Mesendoderm (in vitro differentiated cells): ENCODE data around the gene FSD1. TPM values are rescaled to one million over a fixed set of nuclear protein-coding genes. Genes with fewer than 3 reads are reported as not detected.

Experiments used
- DNase-seq: peaks from one replicate; pipeline ENCODE4 v3.0.0; 2013
- H2AK5ac ChIP-seq: 2 replicates; pipeline ENCODE4 v1.6.1; 2013; ENCODE audit warnings: low read length, inconsistent platforms
- H2BK120ac ChIP-seq: 2 replicates; pipeline ENCODE4 v1.6.1; 2013; ENCODE audit warnings: low read depth, mild to moderate bottlenecking, low read length, moderate library complexity, mixed read lengths
- H2BK15ac ChIP-seq: replicated peaks from 2 replicates; pipeline ENCODE4 v1.6.1; 2013; ENCODE audit warnings: low read depth, mild to moderate bottlenecking, moderate library complexity
- H2BK5ac ChIP-seq: 2 replicates; pipeline ENCODE4 v1.6.1; 2013; ENCODE audit warnings: low read length, inconsistent platforms
- H3K18ac ChIP-seq: 2 replicates; pipeline ENCODE4 v1.6.1; 2013; ENCODE audit warnings: mild to moderate bottlenecking, low read length, mixed read lengths
- H3K23ac ChIP-seq: one replicate; pipeline ENCODE4 v1.6.1; 2013; ENCODE audit warnings: low read length
- H3K27ac ChIP-seq: 2 replicates; pipeline ENCODE4 v1.5.1; 2013; ENCODE audit warnings: low read depth, mild to moderate bottlenecking, inconsistent platforms, low read length, moderate library complexity
- H3K27me3 ChIP-seq: 2 replicates; pipeline ENCODE4 v1.6.1; 2013; ENCODE audit warnings: low read length, control low read depth, mild to moderate bottlenecking, inconsistent platforms; ENCODE audit not compliant: insufficient read depth, poor library complexity
- H3K36me3 ChIP-seq: 2 replicates; pipeline ENCODE4 v1.6.1; 2013; ENCODE audit warnings: low read length, inconsistent platforms; ENCODE audit not compliant: control insufficient read depth, insufficient read depth
- H3K4ac ChIP-seq: one replicate; pipeline ENCODE4 v1.6.1; 2013; ENCODE audit warnings: low read depth, mild to moderate bottlenecking, low read length, moderate library complexity
- H3K4me1 ChIP-seq: 2 replicates; pipeline ENCODE4 v1.6.1; 2013; ENCODE audit warnings: low read depth, low read length, inconsistent platforms; ENCODE audit not compliant: control insufficient read depth
- H3K4me2 ChIP-seq: 2 replicates; pipeline ENCODE4 v1.6.1; 2013; ENCODE audit warnings: low read length
- H3K4me3 ChIP-seq: 2 replicates; pipeline ENCODE4 v1.5.1; 2013; ENCODE audit warnings: mild to moderate bottlenecking, low read length
- H3K56ac ChIP-seq: one replicate; pipeline ENCODE4 v1.6.1; 2013; ENCODE audit warnings: low read length
- H3K79me1 ChIP-seq: 2 replicates; pipeline ENCODE4 v1.6.1; 2013; ENCODE audit warnings: low read length, inconsistent platforms
- H3K79me2 ChIP-seq: 2 replicates; pipeline ENCODE4 v1.6.1; 2013; ENCODE audit warnings: mild to moderate bottlenecking, low read length; ENCODE audit not compliant: control insufficient read depth, insufficient read depth
- H3K9ac ChIP-seq: 2 replicates; pipeline ENCODE4 v1.6.1; 2013; ENCODE audit warnings: low read length, inconsistent platforms
- H4K5ac ChIP-seq: one replicate; pipeline ENCODE4 v1.6.1; 2013; ENCODE audit warnings: low read length
- H4K8ac ChIP-seq: one replicate; pipeline ENCODE4 v1.6.1; 2013; ENCODE audit warnings: low read depth, mild to moderate bottlenecking, control low read depth, low read length, moderate library complexity
- WGBS: extraction: QIAGEN DNeasy Blood & Tissue Kit; methylation state at CpG from one replicate; pipeline ENCODE4 v1.1.7; 2013; ENCODE audit warnings: low lambda C conversion rate, missing lambda C conversion rate; ENCODE audit not compliant: insufficient coverage; ENCODE audit errors: extremely low coverage; 5-methylcytosine and 5-hydroxymethylcytosine counted together
- polyA plus RNA-seq, 2 experiments: library from polyadenylated mRNA; stranded (reverse); fragments of 200-250 nt; gene quantifications; one replicate each; pipeline ENCODE4 v1.2.3, GENCODE V29; 2013

The FSD1 gene
- 18.6 TPM for polyA plus RNA-seq (2013, experiment 1 of 2)
- polyA plus RNA-seq (2013, experiment 2 of 2): 18.3 TPM

DNA sequence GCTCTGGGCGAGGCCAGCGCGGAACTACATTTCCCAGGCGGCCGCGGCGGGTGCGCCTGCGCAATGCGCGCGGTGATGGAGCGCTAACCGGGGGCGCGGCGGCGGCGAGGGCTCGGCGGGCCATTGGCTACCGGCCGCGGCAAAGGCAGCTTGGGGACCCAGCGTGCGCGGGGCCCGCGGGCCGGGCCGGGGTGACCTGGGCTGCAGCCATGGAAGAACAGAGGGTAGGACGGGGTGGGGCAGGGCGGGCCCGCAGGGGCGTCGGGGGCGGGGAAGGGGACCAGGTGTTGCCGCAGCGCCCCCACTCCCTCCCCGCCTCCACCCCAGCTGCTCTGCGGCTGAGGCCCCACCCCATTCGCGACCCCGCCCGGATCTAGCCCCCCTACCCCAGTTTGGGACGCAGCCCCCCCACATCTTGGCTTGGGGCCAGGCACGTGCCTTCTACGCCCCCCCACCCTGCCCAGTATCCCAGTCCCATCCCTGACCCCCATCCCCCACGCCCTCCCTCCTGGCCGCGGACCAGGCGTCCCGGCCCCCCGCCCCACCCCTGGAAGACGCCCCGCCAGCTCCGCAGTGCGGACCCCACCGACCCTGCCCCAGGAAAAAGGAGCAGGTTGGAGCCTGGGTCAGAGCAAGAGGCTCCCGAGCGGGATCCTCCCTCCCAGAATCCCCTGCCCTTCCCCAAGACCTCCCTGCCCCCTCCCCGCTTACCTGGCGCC lies at the start of gene FSD1:
FSD1 (plus strand) TSS at position 61 of the 719 bp plus-strand sequence; CDS start at position 210, 149 bp downstream.
- Histone ChIP-seq H3K4me2 (no peak within 1 kb of the TSS), H4K5ac (no peak within 1 kb of the TSS), H3K27me3 (no peaks in the 10 kb centered on the region), H3K4me3 (no peak within 1 kb of the TSS), H3K4ac (no peak within 1 kb of the TSS), H2AK5ac (no peak within 1 kb of the TSS), H3K79me1 (no peaks in the 10 kb centered on the region), H3K18ac (peak within 1 kb of the TSS; percentile 33), H3K27ac (no peak within 1 kb of the TSS), H3K23ac (no peak within 1 kb of the TSS), H3K56ac (peak within 1 kb of the TSS; percentile 78), H2BK5ac (no peak within 1 kb of the TSS), H3K4me1 (no peaks in the 10 kb centered on the region), H3K9ac (no peak within 1 kb of the TSS), H2BK120ac (no peak within 1 kb of the TSS), H3K36me3 (no peaks in the 10 kb centered on the region), H3K79me2 (no peaks in the 10 kb centered on the region), H2BK15ac (no peak within 1 kb of the TSS), H4K8ac (no peak within 1 kb of the TSS)
- DNase-seq: peak; percentile 81
- WGBS: no CpG with 5 or more reads among the region's 63 CpGs

DNA sequence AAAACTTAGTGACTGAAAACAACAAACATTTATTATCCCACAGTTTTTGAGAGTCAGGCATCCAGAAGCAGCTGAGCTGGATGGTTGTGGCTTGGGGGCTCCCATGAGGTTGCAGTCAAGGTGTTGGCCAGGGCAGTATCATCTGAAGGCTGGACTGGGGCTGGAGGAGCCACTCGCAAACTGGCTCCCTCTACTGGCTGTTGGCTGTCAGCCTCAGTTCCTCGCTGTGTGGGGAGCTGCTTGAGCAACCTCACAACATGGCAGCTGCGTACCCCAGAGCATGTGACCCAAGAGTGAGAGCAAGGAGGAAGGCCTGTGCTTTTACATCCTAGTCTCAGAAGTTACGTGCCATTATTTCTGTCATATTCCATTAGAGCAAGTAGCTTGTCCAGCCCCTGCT lies 47.8 kb upstream of the FSD1 start:
- peak; percentile 51 for DNase-seq
- no peaks in the 10 kb centered on the region for H3K4me1 ChIP-seq
- no peak overlapping the region for H3K23ac ChIP-seq
- H2BK5ac ChIP-seq: no peak overlapping the region
- no peak overlapping the region for H3K27ac ChIP-seq
- H2AK5ac ChIP-seq: no peak overlapping the region
- no peak overlapping the region for H2BK120ac ChIP-seq
- no CpG with 5 or more reads among the region's 4 CpGs for WGBS
- no peak overlapping the region for H3K4me3 ChIP-seq
- H3K9ac ChIP-seq: no peak overlapping the region
- no peak overlapping the region for H4K5ac ChIP-seq
- no peaks in the 10 kb centered on the region for H3K79me2 ChIP-seq
- H4K8ac ChIP-seq: no peak overlapping the region
- H3K79me1 ChIP-seq: no peaks in the 10 kb centered on the region
- no peak overlapping the region for H3K56ac ChIP-seq
- no peak overlapping the region for H3K18ac ChIP-seq
- H3K4me2 ChIP-seq: no peak overlapping the region
- peaks cover 9% of the 10 kb centered on the region for H3K36me3 ChIP-seq
- H2BK15ac ChIP-seq: no peak overlapping the region
- no peaks in the 10 kb centered on the region for H3K27me3 ChIP-seq
- no peak overlapping the region for H3K4ac ChIP-seq

DNA sequence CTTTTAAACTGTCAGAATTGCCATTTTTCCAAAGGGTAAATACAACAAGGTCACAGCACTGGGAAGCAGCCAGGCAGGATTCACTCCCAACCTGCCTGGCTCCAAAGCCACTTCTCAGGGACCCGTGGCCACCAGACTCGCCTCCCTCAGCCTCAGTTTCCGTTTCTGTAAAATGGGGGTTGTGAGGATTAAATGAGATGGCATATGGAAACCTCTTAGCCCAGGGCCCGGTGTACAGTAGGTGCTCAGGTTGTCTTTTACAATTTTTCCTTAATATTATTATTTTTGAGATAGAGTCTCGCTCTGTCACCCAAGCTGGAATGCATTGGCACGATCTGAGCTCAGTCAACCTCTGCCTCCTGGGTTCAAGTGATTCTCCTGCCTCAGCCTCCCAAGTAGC lies 47.4 kb upstream of the FSD1 start:
- Histone ChIP-seq H4K8ac (no peak overlapping the region), H3K56ac (no peak overlapping the region), H3K18ac (no peak overlapping the region), H2AK5ac (no peak overlapping the region), H3K36me3 (peaks cover 9% of the 10 kb centered on the region), H3K23ac (no peak overlapping the region), H4K5ac (no peak overlapping the region), H3K9ac (no peak overlapping the region), H3K4me1 (no peaks in the 10 kb centered on the region), H3K27ac (no peak overlapping the region), H3K79me2 (no peaks in the 10 kb centered on the region), H2BK15ac (no peak overlapping the region), H2BK120ac (no peak overlapping the region), H3K4me2 (no peak overlapping the region), H2BK5ac (no peak overlapping the region), H3K27me3 (no peaks in the 10 kb centered on the region), H3K79me1 (no peaks in the 10 kb centered on the region), H3K4me3 (no peak overlapping the region), H3K4ac (no peak overlapping the region)
- no peak for DNase-seq
- no CpG with 5 or more reads among the region's 6 CpGs for WGBS

DNA sequence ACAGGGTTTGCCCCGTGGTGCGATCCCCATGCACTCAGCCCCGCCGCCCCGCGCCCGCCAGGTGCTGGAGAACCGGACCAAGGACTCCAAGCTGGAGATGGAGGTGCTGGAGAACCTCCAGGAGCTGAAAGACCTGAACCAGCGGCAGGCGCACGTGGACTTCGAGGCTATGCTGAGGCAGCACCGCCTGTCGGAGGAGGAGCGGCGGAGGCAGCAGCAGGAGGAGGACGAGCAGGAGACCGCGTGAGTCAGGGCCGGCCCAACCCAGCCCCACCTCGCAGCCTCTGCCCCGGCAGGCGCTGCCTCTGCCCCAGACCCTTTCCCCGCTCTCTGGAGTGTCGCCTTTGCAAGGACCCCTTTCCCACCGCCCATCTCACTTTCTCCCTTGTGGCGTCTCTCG lies 46.2 kb upstream of the FSD1 start:
- H4K8ac ChIP-seq: no peak overlapping the region
- H3K27me3 ChIP-seq: no peaks in the 10 kb centered on the region
- H3K18ac ChIP-seq: no peak overlapping the region
- no peak overlapping the region for H3K9ac ChIP-seq
- H4K5ac ChIP-seq: no peak overlapping the region
- no peaks in the 10 kb centered on the region for H3K79me1 ChIP-seq
- no peak overlapping the region for H2BK5ac ChIP-seq
- H3K4me1 ChIP-seq: no peaks in the 10 kb centered on the region
- DNase-seq: no peak
- no peak overlapping the region for H3K56ac ChIP-seq
- peaks cover 9% of the 10 kb centered on the region for H3K36me3 ChIP-seq
- WGBS: no CpG with 5 or more reads among the region's 28 CpGs
- H2BK120ac ChIP-seq: no peak overlapping the region
- H2AK5ac ChIP-seq: no peak overlapping the region
- H3K4me2 ChIP-seq: no peak overlapping the region
- no peak overlapping the region for H3K4me3 ChIP-seq
- no peak overlapping the region for H2BK15ac ChIP-seq
- H3K79me2 ChIP-seq: no peaks in the 10 kb centered on the region
- H3K4ac ChIP-seq: no peak overlapping the region
- no peak overlapping the region for H3K23ac ChIP-seq
- no peak overlapping the region for H3K27ac ChIP-seq

DNA sequence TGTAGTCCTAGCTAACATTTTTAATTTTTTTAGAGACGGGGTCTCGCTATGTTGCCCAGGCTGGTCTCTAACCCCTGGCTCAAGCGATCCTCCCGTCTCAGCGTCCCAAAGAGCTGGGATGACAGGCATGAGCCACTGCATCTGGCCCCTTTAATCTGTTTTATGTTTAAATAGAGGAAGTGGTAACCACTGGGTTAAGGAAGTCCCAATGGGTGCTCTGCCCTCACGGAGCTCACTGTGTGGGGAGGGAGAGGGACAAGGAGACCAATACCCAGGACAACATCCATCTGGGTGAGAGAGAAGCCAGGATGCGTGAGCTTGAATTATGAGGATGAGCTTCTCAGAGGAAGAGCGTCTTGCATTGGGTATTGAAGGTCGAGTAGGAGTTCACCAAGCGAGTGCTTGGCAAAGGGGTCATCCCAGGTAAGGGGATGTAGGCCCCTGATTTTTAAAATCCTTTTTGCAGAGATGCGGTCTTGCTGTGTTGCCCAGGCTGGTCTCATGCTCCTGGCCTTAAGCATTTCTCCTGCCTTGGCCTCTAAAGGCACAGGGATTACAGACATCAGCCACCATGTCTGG lies 43.7 kb upstream of the FSD1 start:
- no peak overlapping the region for H3K4ac ChIP-seq
- no peaks in the 10 kb centered on the region for H3K79me1 ChIP-seq
- no peak overlapping the region for H2AK5ac ChIP-seq
- no peak overlapping the region for H3K56ac ChIP-seq
- H3K4me3 ChIP-seq: no peak overlapping the region
- H3K4me1 ChIP-seq: no peaks in the 10 kb centered on the region
- H2BK5ac ChIP-seq: no peak overlapping the region
- no CpG with 5 or more reads among the region's 11 CpGs for WGBS
- H3K18ac ChIP-seq: no peak overlapping the region
- H3K79me2 ChIP-seq: no peaks in the 10 kb centered on the region
- no peak overlapping the region for H4K8ac ChIP-seq
- no peak for DNase-seq
- no peak overlapping the region for H3K4me2 ChIP-seq
- H3K9ac ChIP-seq: no peak overlapping the region
- H2BK120ac ChIP-seq: no peak overlapping the region
- no peaks in the 10 kb centered on the region for H3K27me3 ChIP-seq
- H3K36me3 ChIP-seq: peaks cover 6% of the 10 kb centered on the region
- H2BK15ac ChIP-seq: no peak overlapping the region
- H3K23ac ChIP-seq: no peak overlapping the region
- H3K27ac ChIP-seq: no peak overlapping the region
- no peak overlapping the region for H4K5ac ChIP-seq
